DND-41 (cell line): Measurements from ENCODE around the gene SMG7.

Source experiments
- ATAC-seq: fragments of 200-7000 bp; cut with Tn5 transposase; 3 replicates; pipeline ENCODE4 v1.9.1; 2021; ENCODE audit warnings: low read depth; ENCODE audit not compliant: insufficient read depth
- DNase-seq: peaks from one replicate; pipeline ENCODE4 v3.0.0-alpha.2; 2020
- H2AFZ ChIP-seq: 2 replicates; pipeline ENCODE4 v1.6.0; 2012; ENCODE audit warnings: low read depth, low read length
- H3K27ac ChIP-seq: 2 replicates; pipeline ENCODE4 v1.5.1; 2012; ENCODE audit warnings: low read length, inconsistent platforms
- H3K27me3 ChIP-seq: fragments of 200-600 bp; sonication (generic); 2 replicates; pipeline ENCODE4 v1.6.0; 2012; ENCODE audit warnings: low read length, mild to moderate bottlenecking, inconsistent platforms; ENCODE audit not compliant: insufficient read depth, poor library complexity
- H3K36me3 ChIP-seq: 2 replicates; pipeline ENCODE4 v1.5.1; 2012; ENCODE audit warnings: low read length, inconsistent platforms; ENCODE audit not compliant: insufficient read depth
- H3K4me1 ChIP-seq: 2 replicates; pipeline ENCODE4 v1.5.1; 2012; ENCODE audit warnings: mild to moderate bottlenecking, low read length; ENCODE audit not compliant: insufficient read depth
- H3K4me2 ChIP-seq: 2 replicates; pipeline ENCODE4 v1.6.0; 2012; ENCODE audit warnings: mild to moderate bottlenecking, moderate library complexity, low read length, inconsistent platforms; ENCODE audit not compliant: insufficient read depth
- H3K4me3 ChIP-seq, 2 experiments: fragments of 200-600 bp in 1 of 2; shearing (Covaris generic) in 1 of 2; 2 replicates each; pipeline ENCODE4 v1.5.1; 2012 to 2016; ENCODE audit warnings: inconsistent platforms in 2 of 2, low read length in 2 of 2, mild to moderate bottlenecking in 2 of 2, low read depth in 1 of 2, moderate library complexity in 1 of 2
- H3K79me2 ChIP-seq: 2 replicates; pipeline ENCODE4 v1.6.0; 2012; ENCODE audit warnings: low read length, inconsistent platforms; ENCODE audit not compliant: insufficient read depth
- H3K9ac ChIP-seq: 2 replicates; pipeline ENCODE4 v1.6.0; 2012; ENCODE audit warnings: low read depth, mild to moderate bottlenecking, inconsistent platforms, low read length, moderate library complexity
- H3K9me3 ChIP-seq: 2 replicates; pipeline ENCODE4 v1.5.1; 2012; ENCODE audit warnings: low read length, moderate library complexity, mild to moderate bottlenecking, inconsistent platforms; ENCODE audit not compliant: insufficient read depth, severe bottlenecking
- H4K20me1 ChIP-seq: 2 replicates; pipeline ENCODE4 v1.6.0; 2012; ENCODE audit warnings: low read length; ENCODE audit not compliant: insufficient read depth
- EZH2 ChIP-seq: IDR thresholded peaks from 3 replicates; pipeline ENCODE4 v1.6.1; 2012; ENCODE audit warnings: borderline replicate concordance, low read depth, mild to moderate bottlenecking, moderate library complexity, low read length, inconsistent platforms; ENCODE audit not compliant: severe bottlenecking
- TF ChIP-seq, protein P1 (sequence below): IDR thresholded peaks from 2 replicates; pipeline ENCODE4 v1.5.1; 2012; ENCODE audit warnings: borderline replicate concordance, low read length, moderate library complexity, mild to moderate bottlenecking; ENCODE audit not compliant: poor library complexity, severe bottlenecking; ENCODE audit errors: extremely low read depth

The SMG7 gene

DNA sequence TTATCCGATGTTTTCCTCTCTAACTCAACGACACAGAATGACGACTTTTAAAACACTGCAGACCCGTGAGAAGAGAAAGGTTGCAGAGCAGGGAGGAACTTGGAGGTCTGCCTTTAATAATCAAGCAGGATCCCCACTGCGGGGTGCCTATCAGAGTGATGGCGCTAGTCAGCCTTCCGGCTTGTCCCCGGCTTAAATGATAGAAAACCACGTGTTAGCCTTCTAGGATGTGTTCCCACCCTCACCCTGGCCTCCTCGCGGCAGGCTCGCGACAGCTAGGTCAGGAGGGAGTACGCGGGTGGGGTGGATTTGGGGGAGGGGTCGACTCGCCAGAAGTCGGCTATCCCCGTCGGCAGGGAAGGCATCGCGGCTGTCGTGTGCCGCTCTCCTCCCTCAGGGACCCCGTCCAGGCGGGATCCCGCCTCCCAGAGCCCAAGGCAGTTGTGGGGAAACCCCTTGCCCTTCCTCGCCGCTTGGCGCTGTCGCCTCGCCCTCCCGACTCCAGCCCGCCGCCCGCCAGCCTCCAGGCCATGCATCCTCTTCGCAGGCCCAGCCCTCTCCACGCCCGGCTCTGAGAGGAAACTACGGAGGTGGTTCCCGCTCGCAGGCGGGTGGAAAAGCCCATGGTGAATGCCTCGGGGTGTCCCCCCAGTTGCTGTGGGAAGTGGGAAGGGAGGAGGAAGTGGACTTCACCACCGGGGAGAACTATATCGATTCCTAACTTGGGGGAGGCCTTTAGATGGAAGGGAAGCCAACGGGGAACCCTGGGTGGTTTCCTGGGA, 1.1 kb upstream of the SMG7 start:
- peaks cover 10% of the 10 kb centered on the region for H3K36me3 ChIP-seq
- ATAC-seq: peak; percentile 38

DNA sequence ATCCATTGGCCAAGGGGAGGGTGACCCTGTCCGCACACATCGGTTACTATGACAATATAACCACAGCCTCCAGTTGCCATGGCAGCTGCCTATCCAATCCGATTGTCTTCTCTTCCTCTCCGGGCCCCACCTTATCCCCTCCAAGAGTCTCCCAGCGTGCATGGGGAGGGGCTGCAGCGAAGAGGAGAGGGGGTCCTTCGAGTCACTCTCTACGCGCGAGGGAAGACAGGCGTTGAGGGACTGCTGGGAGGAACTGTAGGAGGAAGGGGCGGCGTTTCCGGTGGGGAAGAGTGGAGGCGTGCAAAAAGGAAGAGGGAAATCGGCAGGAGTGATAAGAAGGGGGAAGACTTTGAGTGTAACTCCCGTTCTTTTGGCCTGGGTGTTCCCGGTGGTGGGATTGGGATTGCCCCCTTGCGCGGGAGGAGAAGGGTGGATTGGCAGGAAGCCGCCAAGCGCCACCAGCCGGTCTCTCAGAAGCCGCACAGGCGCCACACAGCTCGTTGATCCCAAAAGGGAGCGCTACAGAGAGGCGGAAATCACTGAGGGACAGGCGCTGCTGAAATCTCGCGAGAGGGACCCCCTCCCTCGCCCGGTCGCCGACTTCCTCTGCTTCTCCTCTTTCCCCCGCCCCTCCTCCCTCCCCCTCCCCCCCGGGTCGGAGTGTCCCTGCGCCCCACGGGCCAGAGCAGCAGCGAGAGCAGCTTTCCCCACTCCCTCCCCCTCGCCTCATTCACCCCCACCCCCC, 384 bp upstream of the SMG7 start:
- H3K9ac ChIP-seq: peak overlapping the region; percentile 97
- H3K79me2 ChIP-seq: peaks cover 46% of the 10 kb centered on the region
- peak overlapping the region; percentile 99 for H3K27ac ChIP-seq
- H3K4me3 ChIP-seq: peak overlapping the region; percentile 62 to 88
- peaks cover 57% of the 10 kb centered on the region for H3K4me1 ChIP-seq
- H4K20me1 ChIP-seq: peaks cover 21% of the 10 kb centered on the region
- DNase-seq: peak; percentile 98
- peaks cover 10% of the 10 kb centered on the region for H3K36me3 ChIP-seq
- peak; percentile 71 for ATAC-seq
- no peaks in the 10 kb centered on the region for H3K9me3 ChIP-seq
- H3K27me3 ChIP-seq: no peaks in the 10 kb centered on the region
- TF ChIP-seq EZH2: no peak
- TF ChIP-seq, protein P1, sequence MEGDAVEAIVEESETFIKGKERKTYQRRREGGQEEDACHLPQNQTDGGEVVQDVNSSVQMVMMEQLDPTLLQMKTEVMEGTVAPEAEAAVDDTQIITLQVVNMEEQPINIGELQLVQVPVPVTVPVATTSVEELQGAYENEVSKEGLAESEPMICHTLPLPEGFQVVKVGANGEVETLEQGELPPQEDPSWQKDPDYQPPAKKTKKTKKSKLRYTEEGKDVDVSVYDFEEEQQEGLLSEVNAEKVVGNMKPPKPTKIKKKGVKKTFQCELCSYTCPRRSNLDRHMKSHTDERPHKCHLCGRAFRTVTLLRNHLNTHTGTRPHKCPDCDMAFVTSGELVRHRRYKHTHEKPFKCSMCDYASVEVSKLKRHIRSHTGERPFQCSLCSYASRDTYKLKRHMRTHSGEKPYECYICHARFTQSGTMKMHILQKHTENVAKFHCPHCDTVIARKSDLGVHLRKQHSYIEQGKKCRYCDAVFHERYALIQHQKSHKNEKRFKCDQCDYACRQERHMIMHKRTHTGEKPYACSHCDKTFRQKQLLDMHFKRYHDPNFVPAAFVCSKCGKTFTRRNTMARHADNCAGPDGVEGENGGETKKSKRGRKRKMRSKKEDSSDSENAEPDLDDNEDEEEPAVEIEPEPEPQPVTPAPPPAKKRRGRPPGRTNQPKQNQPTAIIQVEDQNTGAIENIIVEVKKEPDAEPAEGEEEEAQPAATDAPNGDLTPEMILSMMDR: peak; percentile 15
- H3K4me2 ChIP-seq: peak overlapping the region; percentile 81
- peak overlapping the region; percentile 90 for H2AFZ ChIP-seq

More for the DNA sequence above, 1.1 kb upstream of the SMG7 start:
- peaks cover 38% of the 10 kb centered on the region for H3K79me2 ChIP-seq
- peaks cover 49% of the 10 kb centered on the region for H3K4me1 ChIP-seq
- TF ChIP-seq EZH2: no peak
- TF ChIP-seq, protein P1: peak; percentile 31
- peak; percentile 82 for DNase-seq
- peak overlapping the region; percentile 97 for H3K9ac ChIP-seq
- no peaks in the 10 kb centered on the region for H3K27me3 ChIP-seq
- no peaks in the 10 kb centered on the region for H3K9me3 ChIP-seq
- peaks cover 19% of the 10 kb centered on the region for H4K20me1 ChIP-seq
- H2AFZ ChIP-seq: peak overlapping the region; percentile 90
- H3K27ac ChIP-seq: peak overlapping the region; percentile 99
- peak overlapping the region; percentile 62 to 88 for H3K4me3 ChIP-seq
- peak overlapping the region; percentile 81 for H3K4me2 ChIP-seq

DNA sequence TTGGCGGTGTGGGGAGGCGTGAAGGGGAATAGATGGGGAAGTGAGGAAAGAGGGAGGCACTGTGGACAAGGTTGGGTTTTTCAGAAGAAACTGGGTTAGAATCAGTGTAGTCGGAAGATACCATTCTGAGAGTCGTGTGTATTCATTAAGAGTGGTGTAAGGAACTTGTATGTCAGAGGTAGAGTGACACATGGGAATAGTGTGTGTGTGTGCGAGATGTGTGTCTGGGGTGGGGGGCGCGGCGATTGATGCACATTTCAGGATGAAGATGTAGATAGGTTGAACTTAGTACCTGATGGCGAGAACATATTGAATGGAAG, 878 bp downstream of the SMG7 start:
- DNase-seq (no peak), ATAC-seq (no peak)
- no peaks in the 10 kb centered on the region for H3K9me3 ChIP-seq
- no peak for TF ChIP-seq EZH2
- TF ChIP-seq, protein P1: no peak
- H4K20me1 ChIP-seq: peaks cover 23% of the 10 kb centered on the region
- no peaks in the 10 kb centered on the region for H3K27me3 ChIP-seq
- H3K4me1 ChIP-seq: peaks cover 69% of the 10 kb centered on the region
- peak overlapping the region; percentile 89 for H2AFZ ChIP-seq
- H3K36me3 ChIP-seq: peaks cover 15% of the 10 kb centered on the region
- H3K4me3 ChIP-seq: peak overlapping the region; percentile 62 to 88
- peak overlapping the region; percentile 81 for H3K4me2 ChIP-seq
- H3K79me2 ChIP-seq: peaks cover 59% of the 10 kb centered on the region
- peak overlapping the region; percentile 97 for H3K9ac ChIP-seq
- H3K27ac ChIP-seq: peak overlapping the region; percentile 99
